ENCODE data around the gene NCKAP5L.
"Not testable (repeated sequence)": the region's sequence is repeated elsewhere in the genome, so short reads cannot be mapped to it uniquely, and the experiment has no call there.

The NCKAP5L gene

GRCh38 chr12:49779581-49779980 is 48.6 kb downstream of the NCKAP5L start:
- no peak for DNase-seq (ENCODE audit: low read depth)

GRCh38 chr12:49777800-49778748 is 50.1 kb downstream of the NCKAP5L start:
- no peak for DNase-seq (ENCODE audit: low read depth)

- DNase-seq (ENCODE audit: low read depth), result no peak
Measured at GRCh38 chr12:49777341-49777740, 50.9 kb downstream of the NCKAP5L start.

GRCh38 chr12:49776858-49777257 is 51.4 kb downstream of the NCKAP5L start:
- DNase-seq (ENCODE audit: low read depth), result no peak

GRCh38 chr12:49776413-49776812 is 51.8 kb downstream of the NCKAP5L start:
- no peak for DNase-seq (ENCODE audit: low read depth)

- DNase-seq (ENCODE audit: low read depth), result not testable (repeated sequence)
Measured at GRCh38 chr12:49773102-49773501, 55.1 kb downstream of the NCKAP5L start.

- DNase-seq (ENCODE audit: low read depth), result no peak
Measured at GRCh38 chr12:49767333-49767732, 60.9 kb downstream of the NCKAP5L start.

GRCh38 chr12:49766115-49766455 is 62.1 kb downstream of the NCKAP5L start:
- DNase-seq (ENCODE audit: low read depth), result no peak

GRCh38 chr12:49764126-49764525 is 64.1 kb downstream of the NCKAP5L start:
- DNase-seq (ENCODE audit: low read depth), result no peak

- no peak for DNase-seq (ENCODE audit: low read depth)
Measured at GRCh38 chr12:49763006-49763591, 65.1 kb downstream of the NCKAP5L start.

- no peak for DNase-seq (ENCODE audit: low read depth)
Measured at GRCh38 chr12:49762468-49762847, 65.8 kb downstream of the NCKAP5L start.

- DNase-seq (ENCODE audit: low read depth), result no peak
Measured at GRCh38 chr12:49761677-49762467, 66.3 kb downstream of the NCKAP5L start.

GRCh38 chr12:49750996-49751393 is 77.2 kb downstream of the NCKAP5L start:
- no peak for DNase-seq (ENCODE audit: low read depth)

GRCh38 chr12:49750027-49750995 is 77.9 kb downstream of the NCKAP5L start:
- no peak for DNase-seq (ENCODE audit: low read depth)

GRCh38 chr12:49748800-49749199 is 79.4 kb downstream of the NCKAP5L start:
- DNase-seq (ENCODE audit: low read depth), result no peak

GRCh38 chr12:49748306-49748705 is 79.9 kb downstream of the NCKAP5L start:
- DNase-seq (ENCODE audit: low read depth), result no peak

GRCh38 chr12:49744363-49744885 is 83.8 kb downstream of the NCKAP5L start:
- DNase-seq (ENCODE audit: low read depth), result no peak

- DNase-seq (ENCODE audit: low read depth), result no peak
Measured at GRCh38 chr12:49741882-49742620, 86.2 kb downstream of the NCKAP5L start.
